ENCODE results near the gene CHST12.

The CHST12 gene

GRCh38 chr7:2484868-2485267 lies 81.5 kb downstream of the CHST12 start:
- Histone ChIP-seq H3K79me2 (ENCODE audit: control insufficient read depth, low read length) (no peaks in the 10 kb centered on the region), H3K36me3 (ENCODE audit: control insufficient read depth, low read length) (no peaks in the 10 kb centered on the region), H3K27ac (ENCODE audit: low read depth, low read length) (no peak overlapping the region), H3F3A (ENCODE audit: control insufficient read depth, insufficient read depth) (no peaks in the 10 kb centered on the region), H3K4me1 (ENCODE audit: control insufficient read depth, low read length) (no peaks in the 10 kb centered on the region), H3K27me3 (ENCODE audit: control insufficient read depth, low read length) (peaks cover 3% of the 10 kb centered on the region; the same call in 1 of the 2 replicates), H3K9me3 (ENCODE audit: control insufficient read depth, insufficient read depth, low read length) (no peaks in the 10 kb centered on the region), H3K4me2 (ENCODE audit: low read length) (no peak overlapping the region), H3K9me2 (replicated peaks; ENCODE audit: control insufficient read depth, low read length) (no peaks in the 10 kb centered on the region), H3K4me3 (ENCODE audit: low read length) (no peak overlapping the region), H4K20me1 (ENCODE audit: control insufficient read depth, insufficient read depth, low read depth, low read length) (no peaks in the 10 kb centered on the region; the same call in 1 of the 2 replicates)
- TF ChIP-seq EZH2phosphoT487 (IDR thresholded peaks at IDR 0.05; ENCODE audit: borderline replicate concordance, low read length) (no peak), CTCF (IDR thresholded peaks at IDR 0.05; ENCODE audit: low read depth, low read length, poor library complexity, severe bottlenecking) (no peak)

DNA sequence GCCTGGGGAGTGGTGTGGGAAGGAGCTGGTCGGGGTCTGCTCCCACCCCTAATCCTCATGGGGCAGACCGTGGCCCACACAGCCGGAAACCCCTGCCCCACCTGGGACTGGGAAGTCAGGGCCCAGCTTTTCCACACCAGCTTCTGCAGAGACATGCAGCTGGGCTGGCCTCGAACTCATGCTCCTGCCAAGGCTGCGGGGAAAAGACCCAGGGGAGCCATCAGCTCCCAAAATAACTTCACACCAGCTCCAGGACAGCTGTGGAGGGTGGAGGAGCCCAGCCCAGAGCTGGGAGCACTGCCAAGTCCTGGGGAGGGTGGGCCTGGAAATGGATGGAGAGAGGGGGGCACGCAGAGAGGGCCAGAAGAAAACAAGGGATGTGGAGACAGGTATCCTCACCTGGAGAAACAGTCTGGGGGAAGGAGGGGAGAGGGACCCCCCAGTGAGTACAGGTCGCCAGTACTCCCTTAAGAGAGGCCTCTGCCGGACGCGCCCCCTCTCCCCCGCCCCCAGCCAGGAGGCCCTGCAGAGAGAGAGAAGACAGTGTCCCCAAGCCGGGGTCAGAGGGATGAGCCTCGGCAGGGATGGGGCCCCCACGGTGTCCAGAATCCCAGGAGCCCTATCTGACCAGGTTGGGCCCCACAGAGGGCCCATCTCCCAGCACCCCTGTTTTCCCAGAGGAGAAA lies 84.3 kb downstream of the CHST12 start:
- Histone ChIP-seq H3K9me2 (replicated peaks; ENCODE audit: control insufficient read depth, low read length) (no peaks in the 10 kb centered on the region), H3K4me1 (ENCODE audit: control insufficient read depth, low read length) (no peaks in the 10 kb centered on the region), H3F3A (ENCODE audit: control insufficient read depth, insufficient read depth) (no peaks in the 10 kb centered on the region), H3K36me3 (ENCODE audit: control insufficient read depth, low read length) (no peaks in the 10 kb centered on the region), H3K4me2 (ENCODE audit: low read length) (no peak overlapping the region), H4K20me1 (ENCODE audit: control insufficient read depth, insufficient read depth, low read depth, low read length) (no peaks in the 10 kb centered on the region), H3K79me2 (ENCODE audit: control insufficient read depth, low read length) (no peaks in the 10 kb centered on the region), H3K4me3 (ENCODE audit: low read length) (no peak overlapping the region), H3K27ac (ENCODE audit: low read depth, low read length) (no peak overlapping the region), H3K27me3 (ENCODE audit: control insufficient read depth, low read length) (peaks cover 3% of the 10 kb centered on the region; the same call in 1 of the 2 replicates), H3K9me3 (ENCODE audit: control insufficient read depth, insufficient read depth, low read length) (no peaks in the 10 kb centered on the region)
- TF ChIP-seq CTCF (IDR thresholded peaks at IDR 0.05; ENCODE audit: low read depth, low read length, poor library complexity, severe bottlenecking) = no peak
- no peak for TF ChIP-seq EZH2phosphoT487 (IDR thresholded peaks at IDR 0.05; ENCODE audit: borderline replicate concordance, low read length)

GRCh38 chr7:2488272-2488645 lies 84.8 kb downstream of the CHST12 start:
- H3K79me2 ChIP-seq (ENCODE audit: control insufficient read depth, low read length) = no peaks in the 10 kb centered on the region
- TF ChIP-seq CTCF (IDR thresholded peaks at IDR 0.05; ENCODE audit: low read depth, low read length, poor library complexity, severe bottlenecking) = no peak
- no peak for TF ChIP-seq EZH2phosphoT487 (IDR thresholded peaks at IDR 0.05; ENCODE audit: borderline replicate concordance, low read length)
- no peak overlapping the region for H3K4me2 ChIP-seq (ENCODE audit: low read length)
- H3K27ac ChIP-seq (ENCODE audit: low read depth, low read length) = no peak overlapping the region
- no peaks in the 10 kb centered on the region for H3K4me1 ChIP-seq (ENCODE audit: control insufficient read depth, low read length)
- H3K9me2 ChIP-seq (replicated peaks; ENCODE audit: control insufficient read depth, low read length) = no peaks in the 10 kb centered on the region
- peaks cover 3% of the 10 kb centered on the region; the same call in 1 of the 2 replicates for H3K27me3 ChIP-seq (ENCODE audit: control insufficient read depth, low read length)
- no peak overlapping the region for H3K4me3 ChIP-seq (ENCODE audit: low read length)
- H3K9me3 ChIP-seq (ENCODE audit: control insufficient read depth, insufficient read depth, low read length) = no peaks in the 10 kb centered on the region
- H3K36me3 ChIP-seq (ENCODE audit: control insufficient read depth, low read length) = no peaks in the 10 kb centered on the region
- no peaks in the 10 kb centered on the region for H3F3A ChIP-seq (ENCODE audit: control insufficient read depth, insufficient read depth)
- H4K20me1 ChIP-seq (ENCODE audit: control insufficient read depth, insufficient read depth, low read depth, low read length) = no peaks in the 10 kb centered on the region
